WTC11 (cell line): ENCODE data around the gene EEIG2. TPM values are rescaled to one million over a fixed set of nuclear protein-coding genes. Genes with fewer than 3 reads are reported as not detected.

Source experiments
- ATAC-seq: fragments of 200-7000 bp; cut with Tn5 transposase; 2 replicates; pipeline ENCODE4 v1.10.0; 2021; ENCODE audit warnings: mild to moderate bottlenecking, moderate library complexity
- CTCF ChIA-PET: fragments of 300-600 bp; sonication (Branson Sonifier 250); formaldehyde crosslinking; loops from one replicate; lab custom pipeline; 2021; ENCODE audit warnings: antibody characterized with exemption; lab: Charles Lee
- POLR2A ChIA-PET: fragments of 350-600 bp; sonication (Branson Sonifier 250); formaldehyde crosslinking; loops from one replicate; lab custom pipeline; 2021; ENCODE audit warnings: antibody characterized with exemption; lab: Charles Lee
- DNase-seq: peaks from one replicate; pipeline ENCODE4 v3.0.0; 2021; ENCODE audit warnings: low spot score
- H3K27ac Mint-ChIP-seq: 2 replicates; pipeline ENCODE4 v1.8.0; 2021; ENCODE audit warnings: mixed read lengths
- H3K27me3 Mint-ChIP-seq: 2 replicates; pipeline ENCODE4 v1.8.0; 2021; ENCODE audit warnings: low read depth, mild to moderate bottlenecking, moderate library complexity, mixed read lengths
- H3K36me3 Mint-ChIP-seq: 2 replicates; pipeline ENCODE4 v1.8.0; 2021; ENCODE audit warnings: mixed read lengths
- H3K4me1 Mint-ChIP-seq: 2 replicates; pipeline ENCODE4 v1.8.0; 2022; ENCODE audit warnings: mixed read lengths
- H3K4me3 Mint-ChIP-seq: 2 replicates; pipeline ENCODE4 v1.8.0; 2021; ENCODE audit warnings: mild to moderate bottlenecking, moderate library complexity, mixed read lengths
- H3K9me3 Mint-ChIP-seq: 2 replicates; pipeline ENCODE4 v1.8.0; 2021; ENCODE audit warnings: mixed read lengths
- AFF4 ChIP-seq: sonication (generic); formaldehyde crosslinking; IDR thresholded peaks from 2 replicates; pipeline ENCODE4 v1.8.1; 2023; ENCODE audit warnings: mild to moderate bottlenecking, missing genetic modification reagents, borderline replicate concordance
- ARID4B ChIP-seq: sonication (generic); formaldehyde crosslinking; IDR thresholded peaks from 2 replicates; pipeline ENCODE4 v1.8.0; 2023; ENCODE audit warnings: missing genetic modification reagents, mild to moderate bottlenecking, borderline replicate concordance
- ATF2 ChIP-seq: sonication (generic); formaldehyde crosslinking; IDR thresholded peaks from 2 replicates; pipeline ENCODE4 v1.8.1; 2022; ENCODE audit warnings: low read depth, missing genetic modification reagents, borderline replicate concordance
- ATF6 ChIP-seq: sonication (generic); formaldehyde crosslinking; IDR thresholded peaks from 2 replicates; pipeline ENCODE4 v1.8.1; 2023; ENCODE audit warnings: mild to moderate bottlenecking, missing genetic modification reagents
- CREB1 ChIP-seq: sonication (generic); formaldehyde crosslinking; IDR thresholded peaks from 2 replicates; pipeline ENCODE4 v1.8.0; 2023; ENCODE audit warnings: mild to moderate bottlenecking, missing genetic modification reagents
- CTCF ChIP-seq: fragments of 200-600 bp; IDR thresholded peaks from 2 replicates; pipeline ENCODE4 v1.8.0; 2022; ENCODE audit warnings: antibody characterized with exemption
- ERG ChIP-seq: fragments of 250-450 bp; sonication (Bioruptor Pico); IDR thresholded peaks from 2 replicates; pipeline ENCODE4 v1.8.0; 2021; ENCODE audit warnings: mild to moderate bottlenecking
- FOXK1 ChIP-seq: sonication (generic); formaldehyde crosslinking; IDR thresholded peaks from 2 replicates; pipeline ENCODE4 v1.8.0; 2022; ENCODE audit warnings: mild to moderate bottlenecking, moderate library complexity, missing genetic modification reagents
- IRF2 ChIP-seq: sonication (generic); formaldehyde crosslinking; IDR thresholded peaks from 2 replicates; pipeline ENCODE4 v1.8.0; 2022; ENCODE audit warnings: low read depth, missing genetic modification reagents, borderline replicate concordance
- MXD4 ChIP-seq: fragments of 250-450 bp; sonication (Bioruptor Pico); IDR thresholded peaks from 2 replicates; pipeline ENCODE4 v1.8.0; 2021; ENCODE audit warnings: mild to moderate bottlenecking, moderate library complexity, borderline replicate concordance
- OVOL2 ChIP-seq: fragments of 250-450 bp; sonication (Bioruptor Pico); IDR thresholded peaks from 2 replicates; pipeline ENCODE4 v1.9.0; 2021; ENCODE audit warnings: mild to moderate bottlenecking, borderline replicate concordance
- PRRX2 ChIP-seq: fragments of 250-450 bp; sonication (Bioruptor Pico); IDR thresholded peaks from 2 replicates; pipeline ENCODE4 v1.8.0; 2021; ENCODE audit warnings: mild to moderate bottlenecking
- ZBTB43 ChIP-seq: sonication (generic); formaldehyde crosslinking; IDR thresholded peaks from 2 replicates; pipeline ENCODE4 v1.8.1; 2023; ENCODE audit warnings: mild to moderate bottlenecking, missing genetic modification reagents
- ZNF263 ChIP-seq: sonication (generic); formaldehyde crosslinking; IDR thresholded peaks from 2 replicates; pipeline ENCODE4 v1.8.1; 2022; ENCODE audit warnings: low read depth, mild to moderate bottlenecking, moderate library complexity, missing genetic modification reagents
- ZNF512 ChIP-seq: sonication (generic); formaldehyde crosslinking; IDR thresholded peaks from 2 replicates; pipeline ENCODE4 v1.8.1; 2022; ENCODE audit warnings: missing genetic modification reagents, borderline replicate concordance
- total RNA-seq: library from RNA; stranded (reverse); gene quantifications from 3 replicates; pipeline ENCODE4 v1.2.3, GENCODE V29; 2021

Gene EEIG2
- total RNA-seq, 1 experiment from 2014 or later = 65.7 TPM

GRCh38 chr1:108597041-108597440 is 37.1 kb downstream of the EEIG2 start (continued):
- no peak for TF ChIP-seq CREB1 (CRISPR knock-in tag)

GRCh38 chr1:108598340-108598739 is 38.4 kb downstream of the EEIG2 start:
- TF ChIP-seq ATF2 (no peak), CTCF (no peak), IRF2 (CRISPR knock-in tag) (no peak), ZBTB43 (CRISPR knock-in tag) (no peak), FOXK1 (CRISPR knock-in tag) (no peak), AFF4 (CRISPR knock-in tag) (no peak)
- H3K27me3 Mint-ChIP-seq = no peaks in the 10 kb centered on the region
- peaks cover 6% of the 10 kb centered on the region; the same call in 1 of the 2 replicates for H3K36me3 Mint-ChIP-seq
- H3K9me3 Mint-ChIP-seq = no peaks in the 10 kb centered on the region
- H3K27ac Mint-ChIP-seq = no peak overlapping the region
- ChIA-PET POLR2A (no interaction called here), CTCF (no interaction called here)
- ATAC-seq (no peak), DNase-seq (no peak)
- no peak overlapping the region for H3K4me3 Mint-ChIP-seq
- H3K4me1 Mint-ChIP-seq = peaks cover 11% of the 10 kb centered on the region

- TF ChIP-seq PRRX2 (CRISPR knock-in tag) (no peak), ERG (CRISPR knock-in tag) (no peak), ZNF263 (CRISPR knock-in tag) (no peak), ZNF512 (CRISPR knock-in tag) (no peak), MXD4 (no peak), OVOL2 (no peak), ATF6 (CRISPR knock-in tag) (no peak), CREB1 (CRISPR knock-in tag) (no peak), ARID4B (no peak)
- Mint-ChIP-seq H3K27ac (no peak overlapping the region), H3K4me3 (no peak overlapping the region), H3K9me3 (no peaks in the 10 kb centered on the region), H3K36me3 (peaks cover 6% of the 10 kb centered on the region; the same call in 1 of the 2 replicates), H3K4me1 (peaks cover 11% of the 10 kb centered on the region), H3K27me3 (no peaks in the 10 kb centered on the region)
- POLR2A ChIA-PET = no interaction called here
- no peak for DNase-seq
- no peak for ATAC-seq
- CTCF ChIA-PET = no interaction called here
Observed at GRCh38 chr1:108600504-108600903, 40.6 kb downstream of the EEIG2 start.
